WTC11 (cell line): ENCODE data around the gene GTF3C6. TPM values are rescaled to one million over a fixed set of nuclear protein-coding genes. Genes with fewer than 3 reads are reported as not detected.

Source experiments
- ATAC-seq: fragments of 200-7000 bp; cut with Tn5 transposase; 2 replicates; pipeline ENCODE4 v1.10.0; 2021; ENCODE audit warnings: mild to moderate bottlenecking, moderate library complexity
- CTCF ChIA-PET: fragments of 300-600 bp; sonication (Branson Sonifier 250); formaldehyde crosslinking; loops from one replicate; lab custom pipeline; 2021; ENCODE audit warnings: antibody characterized with exemption; lab: Charles Lee
- POLR2A ChIA-PET: fragments of 350-600 bp; sonication (Branson Sonifier 250); formaldehyde crosslinking; loops from one replicate; lab custom pipeline; 2021; ENCODE audit warnings: antibody characterized with exemption; lab: Charles Lee
- DNase-seq: peaks from one replicate; pipeline ENCODE4 v3.0.0; 2021; ENCODE audit warnings: low spot score
- H3K27ac Mint-ChIP-seq: 2 replicates; pipeline ENCODE4 v1.8.0; 2021; ENCODE audit warnings: mixed read lengths
- H3K27me3 Mint-ChIP-seq: 2 replicates; pipeline ENCODE4 v1.8.0; 2021; ENCODE audit warnings: low read depth, mild to moderate bottlenecking, moderate library complexity, mixed read lengths
- H3K36me3 Mint-ChIP-seq: 2 replicates; pipeline ENCODE4 v1.8.0; 2021; ENCODE audit warnings: mixed read lengths
- H3K4me1 Mint-ChIP-seq: 2 replicates; pipeline ENCODE4 v1.8.0; 2022; ENCODE audit warnings: mixed read lengths
- H3K4me3 Mint-ChIP-seq: 2 replicates; pipeline ENCODE4 v1.8.0; 2021; ENCODE audit warnings: mild to moderate bottlenecking, moderate library complexity, mixed read lengths
- H3K9me3 Mint-ChIP-seq: 2 replicates; pipeline ENCODE4 v1.8.0; 2021; ENCODE audit warnings: mixed read lengths
- ELF4 ChIP-seq: sonication (generic); formaldehyde crosslinking; IDR thresholded peaks from 2 replicates; pipeline ENCODE4 v1.8.1; 2022; ENCODE audit warnings: low read depth, mild to moderate bottlenecking, moderate library complexity, missing genetic modification reagents
- EMX1 ChIP-seq: fragments of 250-450 bp; sonication (Bioruptor Pico); IDR thresholded peaks from 2 replicates; pipeline ENCODE4 v1.8.0; 2021; ENCODE audit warnings: mild to moderate bottlenecking
- FOXK1 ChIP-seq: sonication (generic); formaldehyde crosslinking; IDR thresholded peaks from 2 replicates; pipeline ENCODE4 v1.8.0; 2022; ENCODE audit warnings: mild to moderate bottlenecking, moderate library complexity, missing genetic modification reagents
- GRHL2 ChIP-seq: fragments of 250-450 bp; sonication (Bioruptor Pico); IDR thresholded peaks from 2 replicates; pipeline ENCODE4 v1.8.0; 2022; ENCODE audit warnings: mild to moderate bottlenecking, moderate library complexity; ENCODE audit not compliant: insufficient replicate concordance, severe bottlenecking
- HMGA2 ChIP-seq: fragments of 250-450 bp; sonication (Bioruptor Pico); IDR thresholded peaks from 2 replicates; pipeline ENCODE4 v1.4.0; 2021; ENCODE audit warnings: mild to moderate bottlenecking, moderate library complexity
- MYBL2 ChIP-seq: sonication (generic); formaldehyde crosslinking; IDR thresholded peaks from 2 replicates; pipeline ENCODE4 v1.8.1; 2023; ENCODE audit warnings: mild to moderate bottlenecking, moderate library complexity, missing genetic modification reagents
- NFYB ChIP-seq: sonication (generic); formaldehyde crosslinking; conservative IDR thresholded peaks from 2 replicates; pipeline ENCODE4 v1.8.0; 2022; ENCODE audit warnings: low read depth, missing genetic modification reagents
- SOX15 ChIP-seq: fragments of 250-450 bp; sonication (Bioruptor Pico); IDR thresholded peaks from 2 replicates; pipeline ENCODE4 v1.9.0; 2021; ENCODE audit warnings: mild to moderate bottlenecking
- ZNF138 ChIP-seq: sonication (generic); formaldehyde crosslinking; conservative IDR thresholded peaks from 2 replicates; pipeline ENCODE4 v1.8.1; 2022; ENCODE audit warnings: mild to moderate bottlenecking, moderate library complexity, missing genetic modification reagents
- ZNF232 ChIP-seq: sonication (generic); formaldehyde crosslinking; IDR thresholded peaks from 2 replicates; pipeline ENCODE4 v1.8.0; 2022; ENCODE audit warnings: mild to moderate bottlenecking, missing genetic modification reagents
- ZNF671 ChIP-seq: fragments of 250-450 bp; sonication (Bioruptor Pico); IDR thresholded peaks from 2 replicates; pipeline ENCODE4 v1.8.0; 2021; ENCODE audit warnings: mild to moderate bottlenecking
- total RNA-seq: library from RNA; stranded (reverse); gene quantifications from 3 replicates; pipeline ENCODE4 v1.2.3, GENCODE V29; 2021
- TF ChIP-seq, protein P1 (sequence below): sonication (generic); formaldehyde crosslinking; IDR thresholded peaks from 2 replicates; pipeline ENCODE4 v1.8.1; 2022; ENCODE audit warnings: mild to moderate bottlenecking, missing genetic modification reagents, moderate library complexity, borderline replicate concordance
- TF ChIP-seq, protein P2 (sequence below): sonication (generic); formaldehyde crosslinking; IDR thresholded peaks from 2 replicates; pipeline ENCODE4 v1.8.0; 2022; ENCODE audit warnings: mild to moderate bottlenecking, missing genetic modification reagents
- TF ChIP-seq, protein P3 (sequence below): sonication (generic); formaldehyde crosslinking; IDR thresholded peaks from 2 replicates; pipeline ENCODE4 v1.8.0; 2023; ENCODE audit warnings: missing genetic modification reagents, mild to moderate bottlenecking, borderline replicate concordance
- TF ChIP-seq, protein P4 (sequence below): sonication (generic); formaldehyde crosslinking; IDR thresholded peaks from 2 replicates; pipeline ENCODE4 v1.8.1; 2023; ENCODE audit warnings: mild to moderate bottlenecking, missing genetic modification reagents, moderate library complexity

The GTF3C6 gene
- total RNA-seq, 1 experiment from 2014 or later: 69.0 TPM

DNA sequence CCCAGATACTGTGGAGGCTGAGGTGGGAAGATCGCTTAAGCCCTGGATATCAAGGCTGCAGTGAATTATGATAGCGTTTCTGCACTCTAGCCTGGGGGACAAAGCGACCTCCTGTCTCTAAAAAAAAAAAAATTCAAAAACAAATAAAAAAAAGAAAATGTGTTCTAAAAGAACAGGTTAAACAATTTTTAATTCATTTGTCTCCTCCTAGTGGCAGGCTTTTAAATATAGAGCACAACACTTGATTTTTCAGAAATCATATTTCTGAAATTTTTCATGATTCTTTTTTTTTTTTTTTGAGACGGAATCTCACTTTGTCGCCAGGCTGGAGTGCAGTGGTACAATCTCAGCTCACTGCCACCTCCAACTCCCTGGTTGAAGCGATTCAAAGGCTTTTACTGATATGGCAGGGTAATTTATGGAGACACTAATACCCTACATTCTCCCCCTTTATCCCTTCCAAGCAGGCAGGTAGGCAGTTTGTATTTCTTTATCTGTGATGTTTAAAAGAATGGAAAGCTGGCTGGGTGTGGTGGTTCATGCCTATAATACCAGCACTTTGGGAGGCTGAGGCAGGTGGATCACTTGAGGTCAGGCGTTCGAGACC lies 8.7 kb upstream of the GTF3C6 start:
- POLR2A ChIA-PET: no interaction called here
- Mint-ChIP-seq H3K27ac (no peak overlapping the region), H3K27me3 (no peaks in the 10 kb centered on the region), H3K36me3 (no peaks in the 10 kb centered on the region), H3K4me1 (no peaks in the 10 kb centered on the region), H3K4me3 (no peak overlapping the region), H3K9me3 (no peaks in the 10 kb centered on the region)
- no peak for DNase-seq
- no peak for ATAC-seq
- CTCF ChIA-PET: interaction anchor here (0.7 to 1.2 kb wide), 3 partner anchors 58 to 458 kb away, joined by 3 to 4 read pairs (median 3); no protein-coding TSS in a partner anchor
- TF ChIP-seq GRHL2 (CRISPR knock-in tag) (no peak), ZNF138 (CRISPR knock-in tag) (no peak), HMGA2 (CRISPR knock-in tag) (no peak), NFYB (no peak), EMX1 (CRISPR knock-in tag) (no peak), MYBL2 (CRISPR knock-in tag) (no peak), SOX15 (CRISPR knock-in tag) (no peak), ZNF671 (CRISPR knock-in tag) (no peak), FOXK1 (CRISPR knock-in tag) (no peak), ZNF232 (no peak), ELF4 (no peak)
- TF ChIP-seq, protein P1, sequence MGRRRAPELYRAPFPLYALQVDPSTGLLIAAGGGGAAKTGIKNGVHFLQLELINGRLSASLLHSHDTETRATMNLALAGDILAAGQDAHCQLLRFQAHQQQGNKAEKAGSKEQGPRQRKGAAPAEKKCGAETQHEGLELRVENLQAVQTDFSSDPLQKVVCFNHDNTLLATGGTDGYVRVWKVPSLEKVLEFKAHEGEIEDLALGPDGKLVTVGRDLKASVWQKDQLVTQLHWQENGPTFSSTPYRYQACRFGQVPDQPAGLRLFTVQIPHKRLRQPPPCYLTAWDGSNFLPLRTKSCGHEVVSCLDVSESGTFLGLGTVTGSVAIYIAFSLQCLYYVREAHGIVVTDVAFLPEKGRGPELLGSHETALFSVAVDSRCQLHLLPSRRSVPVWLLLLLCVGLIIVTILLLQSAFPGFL (CRISPR knock-in tag): no peak
- TF ChIP-seq, protein P2, sequence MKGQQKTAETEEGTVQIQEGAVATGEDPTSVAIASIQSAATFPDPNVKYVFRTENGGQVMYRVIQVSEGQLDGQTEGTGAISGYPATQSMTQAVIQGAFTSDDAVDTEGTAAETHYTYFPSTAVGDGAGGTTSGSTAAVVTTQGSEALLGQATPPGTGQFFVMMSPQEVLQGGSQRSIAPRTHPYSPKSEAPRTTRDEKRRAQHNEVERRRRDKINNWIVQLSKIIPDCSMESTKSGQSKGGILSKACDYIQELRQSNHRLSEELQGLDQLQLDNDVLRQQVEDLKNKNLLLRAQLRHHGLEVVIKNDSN: no peak
- TF ChIP-seq, protein P3, sequence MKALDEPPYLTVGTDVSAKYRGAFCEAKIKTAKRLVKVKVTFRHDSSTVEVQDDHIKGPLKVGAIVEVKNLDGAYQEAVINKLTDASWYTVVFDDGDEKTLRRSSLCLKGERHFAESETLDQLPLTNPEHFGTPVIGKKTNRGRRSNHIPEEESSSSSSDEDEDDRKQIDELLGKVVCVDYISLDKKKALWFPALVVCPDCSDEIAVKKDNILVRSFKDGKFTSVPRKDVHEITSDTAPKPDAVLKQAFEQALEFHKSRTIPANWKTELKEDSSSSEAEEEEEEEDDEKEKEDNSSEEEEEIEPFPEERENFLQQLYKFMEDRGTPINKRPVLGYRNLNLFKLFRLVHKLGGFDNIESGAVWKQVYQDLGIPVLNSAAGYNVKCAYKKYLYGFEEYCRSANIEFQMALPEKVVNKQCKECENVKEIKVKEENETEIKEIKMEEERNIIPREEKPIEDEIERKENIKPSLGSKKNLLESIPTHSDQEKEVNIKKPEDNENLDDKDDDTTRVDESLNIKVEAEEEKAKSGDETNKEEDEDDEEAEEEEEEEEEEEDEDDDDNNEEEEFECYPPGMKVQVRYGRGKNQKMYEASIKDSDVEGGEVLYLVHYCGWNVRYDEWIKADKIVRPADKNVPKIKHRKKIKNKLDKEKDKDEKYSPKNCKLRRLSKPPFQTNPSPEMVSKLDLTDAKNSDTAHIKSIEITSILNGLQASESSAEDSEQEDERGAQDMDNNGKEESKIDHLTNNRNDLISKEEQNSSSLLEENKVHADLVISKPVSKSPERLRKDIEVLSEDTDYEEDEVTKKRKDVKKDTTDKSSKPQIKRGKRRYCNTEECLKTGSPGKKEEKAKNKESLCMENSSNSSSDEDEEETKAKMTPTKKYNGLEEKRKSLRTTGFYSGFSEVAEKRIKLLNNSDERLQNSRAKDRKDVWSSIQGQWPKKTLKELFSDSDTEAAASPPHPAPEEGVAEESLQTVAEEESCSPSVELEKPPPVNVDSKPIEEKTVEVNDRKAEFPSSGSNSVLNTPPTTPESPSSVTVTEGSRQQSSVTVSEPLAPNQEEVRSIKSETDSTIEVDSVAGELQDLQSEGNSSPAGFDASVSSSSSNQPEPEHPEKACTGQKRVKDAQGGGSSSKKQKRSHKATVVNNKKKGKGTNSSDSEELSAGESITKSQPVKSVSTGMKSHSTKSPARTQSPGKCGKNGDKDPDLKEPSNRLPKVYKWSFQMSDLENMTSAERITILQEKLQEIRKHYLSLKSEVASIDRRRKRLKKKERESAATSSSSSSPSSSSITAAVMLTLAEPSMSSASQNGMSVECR (CRISPR knock-in tag): no peak
- TF ChIP-seq, protein P4, sequence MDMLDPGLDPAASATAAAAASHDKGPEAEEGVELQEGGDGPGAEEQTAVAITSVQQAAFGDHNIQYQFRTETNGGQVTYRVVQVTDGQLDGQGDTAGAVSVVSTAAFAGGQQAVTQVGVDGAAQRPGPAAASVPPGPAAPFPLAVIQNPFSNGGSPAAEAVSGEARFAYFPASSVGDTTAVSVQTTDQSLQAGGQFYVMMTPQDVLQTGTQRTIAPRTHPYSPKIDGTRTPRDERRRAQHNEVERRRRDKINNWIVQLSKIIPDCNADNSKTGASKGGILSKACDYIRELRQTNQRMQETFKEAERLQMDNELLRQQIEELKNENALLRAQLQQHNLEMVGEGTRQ (CRISPR knock-in tag): no peak

DNA sequence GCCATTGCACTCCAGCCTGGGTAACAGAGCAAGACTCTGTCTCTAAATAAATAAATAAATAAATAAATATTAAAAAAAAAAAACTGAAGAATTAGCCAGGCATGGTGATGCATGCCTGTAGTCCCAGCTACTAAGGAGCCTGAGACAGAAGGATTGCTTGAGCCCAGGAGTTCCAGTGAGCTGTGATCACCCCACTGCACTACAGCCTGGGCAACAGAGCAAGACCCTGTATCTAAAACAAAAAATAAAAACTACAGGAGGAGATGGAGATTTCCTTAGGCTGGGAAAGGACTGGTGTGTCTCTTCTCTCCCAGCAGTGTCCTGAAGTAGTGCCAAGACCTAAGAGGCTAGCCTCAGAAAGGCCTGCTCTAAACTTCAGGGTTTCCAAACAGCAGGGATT lies 8.1 kb upstream of the GTF3C6 start:
- Mint-ChIP-seq H3K27ac (no peak overlapping the region), H3K4me1 (no peaks in the 10 kb centered on the region), H3K36me3 (no peaks in the 10 kb centered on the region), H3K4me3 (no peak overlapping the region), H3K9me3 (no peaks in the 10 kb centered on the region), H3K27me3 (no peaks in the 10 kb centered on the region)
- ATAC-seq: no peak
- ChIA-PET CTCF (interaction anchor here (1.2 kb wide), 1 partner anchor 459 kb away, joined by 3 read pairs; no protein-coding TSS in a partner anchor), POLR2A (no interaction called here)
- DNase-seq: no peak
- TF ChIP-seq, protein P3 (CRISPR knock-in tag): no peak
- TF ChIP-seq, all 79 proteins: peak for 0
